ENCODE results near the gene WDR47.

- TF ChIP-seq, protein P1, sequence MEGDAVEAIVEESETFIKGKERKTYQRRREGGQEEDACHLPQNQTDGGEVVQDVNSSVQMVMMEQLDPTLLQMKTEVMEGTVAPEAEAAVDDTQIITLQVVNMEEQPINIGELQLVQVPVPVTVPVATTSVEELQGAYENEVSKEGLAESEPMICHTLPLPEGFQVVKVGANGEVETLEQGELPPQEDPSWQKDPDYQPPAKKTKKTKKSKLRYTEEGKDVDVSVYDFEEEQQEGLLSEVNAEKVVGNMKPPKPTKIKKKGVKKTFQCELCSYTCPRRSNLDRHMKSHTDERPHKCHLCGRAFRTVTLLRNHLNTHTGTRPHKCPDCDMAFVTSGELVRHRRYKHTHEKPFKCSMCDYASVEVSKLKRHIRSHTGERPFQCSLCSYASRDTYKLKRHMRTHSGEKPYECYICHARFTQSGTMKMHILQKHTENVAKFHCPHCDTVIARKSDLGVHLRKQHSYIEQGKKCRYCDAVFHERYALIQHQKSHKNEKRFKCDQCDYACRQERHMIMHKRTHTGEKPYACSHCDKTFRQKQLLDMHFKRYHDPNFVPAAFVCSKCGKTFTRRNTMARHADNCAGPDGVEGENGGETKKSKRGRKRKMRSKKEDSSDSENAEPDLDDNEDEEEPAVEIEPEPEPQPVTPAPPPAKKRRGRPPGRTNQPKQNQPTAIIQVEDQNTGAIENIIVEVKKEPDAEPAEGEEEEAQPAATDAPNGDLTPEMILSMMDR (IDR thresholded peaks at IDR 0.05): no peak
- TF ChIP-seq EP300 (IDR thresholded peaks at IDR 0.05) (no peak), EHMT2 (IDR thresholded peaks at IDR 0.05; ENCODE audit: low read depth) (no peak), POLR2A (IDR thresholded peaks at IDR 0.05; ENCODE audit: low read length) (no peak)
- TF ChIP-seq, protein P2, sequence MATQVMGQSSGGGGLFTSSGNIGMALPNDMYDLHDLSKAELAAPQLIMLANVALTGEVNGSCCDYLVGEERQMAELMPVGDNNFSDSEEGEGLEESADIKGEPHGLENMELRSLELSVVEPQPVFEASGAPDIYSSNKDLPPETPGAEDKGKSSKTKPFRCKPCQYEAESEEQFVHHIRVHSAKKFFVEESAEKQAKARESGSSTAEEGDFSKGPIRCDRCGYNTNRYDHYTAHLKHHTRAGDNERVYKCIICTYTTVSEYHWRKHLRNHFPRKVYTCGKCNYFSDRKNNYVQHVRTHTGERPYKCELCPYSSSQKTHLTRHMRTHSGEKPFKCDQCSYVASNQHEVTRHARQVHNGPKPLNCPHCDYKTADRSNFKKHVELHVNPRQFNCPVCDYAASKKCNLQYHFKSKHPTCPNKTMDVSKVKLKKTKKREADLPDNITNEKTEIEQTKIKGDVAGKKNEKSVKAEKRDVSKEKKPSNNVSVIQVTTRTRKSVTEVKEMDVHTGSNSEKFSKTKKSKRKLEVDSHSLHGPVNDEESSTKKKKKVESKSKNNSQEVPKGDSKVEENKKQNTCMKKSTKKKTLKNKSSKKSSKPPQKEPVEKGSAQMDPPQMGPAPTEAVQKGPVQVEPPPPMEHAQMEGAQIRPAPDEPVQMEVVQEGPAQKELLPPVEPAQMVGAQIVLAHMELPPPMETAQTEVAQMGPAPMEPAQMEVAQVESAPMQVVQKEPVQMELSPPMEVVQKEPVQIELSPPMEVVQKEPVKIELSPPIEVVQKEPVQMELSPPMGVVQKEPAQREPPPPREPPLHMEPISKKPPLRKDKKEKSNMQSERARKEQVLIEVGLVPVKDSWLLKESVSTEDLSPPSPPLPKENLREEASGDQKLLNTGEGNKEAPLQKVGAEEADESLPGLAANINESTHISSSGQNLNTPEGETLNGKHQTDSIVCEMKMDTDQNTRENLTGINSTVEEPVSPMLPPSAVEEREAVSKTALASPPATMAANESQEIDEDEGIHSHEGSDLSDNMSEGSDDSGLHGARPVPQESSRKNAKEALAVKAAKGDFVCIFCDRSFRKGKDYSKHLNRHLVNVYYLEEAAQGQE (IDR thresholded peaks at IDR 0.05): no peak
Observed at GRCh38 chr1:109024646-109025045, 17.3 kb downstream of the WDR47 start.

All from A549 (cell line).